Skeletal muscle satellite cell (primary cell): ENCODE data around the gene SIRPB2.
A peak's percentile ranks its signal among the peaks of the same experiment; 100 is the strongest.

Experiments used
- H3K27me3 ChIP-seq: 2 replicates; pipeline ENCODE4 v1.7.0; 2013; ENCODE audit warnings: low read length; ENCODE audit not compliant: control insufficient read depth, insufficient read depth
- H3K36me3 ChIP-seq: 2 replicates; pipeline ENCODE4 v1.7.0; 2013; ENCODE audit warnings: mild to moderate bottlenecking, control low read depth, low read length; ENCODE audit not compliant: insufficient read depth
- H3K4me1 ChIP-seq: 2 replicates; pipeline ENCODE4 v1.7.0; 2013; ENCODE audit warnings: low read length; ENCODE audit not compliant: control insufficient read depth, insufficient read depth
- H3K4me2 ChIP-seq: 2 replicates; pipeline ENCODE4 v1.7.0; 2013; ENCODE audit warnings: mild to moderate bottlenecking, low read length
- H3K4me3 ChIP-seq: 2 replicates; pipeline ENCODE4 v1.7.0; 2013; ENCODE audit warnings: low read length
- H3K9ac ChIP-seq: 2 replicates; pipeline ENCODE4 v1.7.0; 2013; ENCODE audit warnings: mild to moderate bottlenecking, low read depth, low read length, moderate library complexity
- H3K9me3 ChIP-seq: replicated peaks from 2 replicates; pipeline ENCODE4 v1.7.0; 2013; ENCODE audit warnings: mild to moderate bottlenecking, control low read depth, low read length

SIRPB2 gene

DNA sequence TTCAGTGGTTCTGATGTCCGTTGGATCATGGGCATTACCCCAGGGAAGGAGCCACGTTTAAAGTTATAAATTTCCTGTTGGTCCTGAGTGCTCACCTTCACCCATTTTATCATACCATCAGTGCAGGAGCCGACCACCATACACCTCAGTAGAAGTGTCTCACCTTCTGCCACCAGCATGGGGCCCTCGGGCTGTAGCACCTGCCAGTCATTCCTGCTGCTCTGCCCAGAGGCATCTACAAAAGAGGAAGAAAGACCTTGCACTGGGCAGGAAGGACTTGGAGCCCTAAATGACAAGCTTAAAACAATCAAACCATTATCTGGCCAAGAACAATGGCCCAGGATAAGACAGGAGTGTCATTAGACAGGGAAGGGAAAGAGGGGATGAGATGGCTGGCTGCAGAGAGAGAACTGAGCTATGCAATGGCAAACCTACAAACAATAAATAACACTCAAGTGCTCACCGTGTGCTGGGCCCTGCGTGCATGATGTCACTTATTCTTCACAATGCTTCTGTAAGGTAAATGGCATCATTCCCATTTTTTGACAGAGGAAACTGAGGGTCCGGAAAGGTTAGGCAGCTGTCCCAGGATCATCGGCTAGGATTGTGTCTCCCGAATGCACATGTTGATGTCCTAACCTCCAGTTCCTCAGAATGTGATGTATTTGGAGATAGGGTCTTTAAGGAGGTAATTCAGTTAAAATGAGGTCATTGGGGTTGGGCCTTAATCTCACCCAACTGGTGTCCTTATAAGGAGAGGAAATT is 11.2 kb downstream of the SIRPB2 start:
- Histone ChIP-seq H3K27me3 (peaks cover 3% of the 10 kb centered on the region), H3K9ac (no peak overlapping the region), H3K36me3 (no peaks in the 10 kb centered on the region), H3K4me3 (no peak overlapping the region), H3K9me3 (no peaks in the 10 kb centered on the region), H3K4me1 (peaks cover 22% of the 10 kb centered on the region), H3K4me2 (no peak overlapping the region)

DNA sequence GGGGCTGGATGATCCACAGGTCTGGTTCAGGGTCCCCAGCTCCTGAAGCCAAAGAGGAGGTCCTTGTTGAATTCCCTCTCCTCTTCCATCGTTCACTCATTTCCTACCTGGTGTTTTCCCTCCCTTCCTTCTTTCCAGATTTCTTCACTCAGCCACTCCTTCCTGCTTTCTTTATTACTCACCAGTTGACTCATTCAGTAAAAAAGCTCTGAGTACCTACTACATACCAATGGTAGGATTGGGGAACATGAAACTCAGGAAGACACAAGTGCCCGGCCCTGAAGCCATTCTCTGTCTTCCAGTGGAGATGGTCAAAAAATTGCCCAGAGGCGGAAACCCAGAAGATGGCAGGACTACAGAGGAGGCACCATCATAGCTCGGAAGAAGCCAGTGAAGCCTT is 12.7 kb downstream of the SIRPB2 start:
- Histone ChIP-seq H3K4me3 (no peak overlapping the region), H3K27me3 (no peaks in the 10 kb centered on the region), H3K9ac (no peak overlapping the region), H3K4me1 (peaks cover 13% of the 10 kb centered on the region), H3K9me3 (no peaks in the 10 kb centered on the region), H3K36me3 (no peaks in the 10 kb centered on the region), H3K4me2 (peak overlapping the region; percentile 24)

DNA sequence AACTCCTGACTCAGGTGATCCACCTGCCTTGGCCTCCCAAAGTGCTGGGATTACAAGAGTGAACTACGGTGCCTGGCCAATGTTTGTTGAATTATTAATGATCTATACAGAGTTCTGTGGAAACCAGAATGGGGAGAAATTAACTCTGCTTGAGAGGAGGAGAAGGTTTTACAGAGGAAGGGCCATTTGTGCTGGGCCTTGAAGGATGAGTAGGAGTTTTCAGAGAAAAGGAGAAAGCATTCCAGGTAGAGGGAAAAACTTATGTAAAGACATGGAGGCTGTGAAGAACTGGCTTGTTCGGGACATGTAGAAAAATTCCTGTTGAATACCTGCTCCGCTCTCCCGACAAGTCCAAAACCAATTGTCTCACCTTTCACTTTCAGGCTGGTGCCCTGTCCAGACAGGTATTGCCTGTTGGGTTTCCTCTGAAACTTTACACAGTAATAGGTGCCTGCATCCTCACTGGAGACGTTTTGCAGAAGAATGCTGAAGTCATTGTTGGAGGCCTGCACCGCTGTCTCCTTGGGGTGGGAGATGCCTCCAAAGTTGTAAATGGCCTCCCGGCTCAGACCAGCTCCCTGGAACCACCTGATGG is 13.2 kb downstream of the SIRPB2 start:
- H3K36me3 ChIP-seq: no peaks in the 10 kb centered on the region
- no peaks in the 10 kb centered on the region for H3K27me3 ChIP-seq
- H3K9me3 ChIP-seq: no peaks in the 10 kb centered on the region
- H3K9ac ChIP-seq: no peak overlapping the region
- no peak overlapping the region for H3K4me3 ChIP-seq
- H3K4me2 ChIP-seq: peak overlapping the region; percentile 24
- H3K4me1 ChIP-seq: peaks cover 13% of the 10 kb centered on the region

DNA sequence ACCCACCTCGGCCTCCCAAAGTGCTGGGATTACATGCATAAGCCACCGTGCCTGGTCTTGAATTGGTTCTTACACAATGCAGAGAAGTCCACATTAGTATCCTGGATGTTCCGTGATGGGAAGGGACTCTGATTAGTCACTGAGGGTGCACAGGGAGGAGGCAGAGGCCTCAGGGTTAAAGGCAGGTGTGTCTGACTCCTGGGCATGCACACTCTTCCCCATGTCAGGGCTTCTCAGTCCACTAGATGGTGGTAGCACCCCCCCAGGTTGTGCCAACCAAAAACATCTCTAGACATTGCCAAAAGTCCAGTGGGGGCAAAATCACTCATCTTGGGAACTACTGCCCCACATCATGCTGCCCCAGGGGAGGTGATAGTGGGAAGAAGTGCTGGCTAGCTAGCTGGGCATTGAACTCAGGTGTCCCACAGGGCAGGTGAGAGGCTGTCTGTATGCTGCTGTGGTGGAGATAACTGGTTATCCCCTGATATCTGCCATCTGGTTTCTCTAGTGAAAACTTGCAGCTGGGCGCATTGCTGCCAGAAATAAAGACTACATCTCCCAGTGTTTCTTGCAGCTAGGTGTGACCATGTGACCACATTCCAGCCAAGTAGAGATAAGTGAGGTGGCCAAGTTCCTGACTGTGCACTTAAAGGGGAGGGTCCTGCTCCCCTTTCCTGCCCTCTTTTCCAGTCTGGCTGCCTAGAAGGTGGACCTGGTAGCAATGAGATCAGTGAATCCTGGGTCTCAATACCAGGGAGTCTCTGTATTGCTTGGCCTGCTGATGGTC is 16.2 kb downstream of the SIRPB2 start:
- no peak overlapping the region for H3K9ac ChIP-seq
- no peaks in the 10 kb centered on the region for H3K27me3 ChIP-seq
- H3K4me3 ChIP-seq: no peak overlapping the region
- no peaks in the 10 kb centered on the region for H3K9me3 ChIP-seq
- no peaks in the 10 kb centered on the region for H3K36me3 ChIP-seq
- no peak overlapping the region for H3K4me2 ChIP-seq
- peaks cover 22% of the 10 kb centered on the region for H3K4me1 ChIP-seq

DNA sequence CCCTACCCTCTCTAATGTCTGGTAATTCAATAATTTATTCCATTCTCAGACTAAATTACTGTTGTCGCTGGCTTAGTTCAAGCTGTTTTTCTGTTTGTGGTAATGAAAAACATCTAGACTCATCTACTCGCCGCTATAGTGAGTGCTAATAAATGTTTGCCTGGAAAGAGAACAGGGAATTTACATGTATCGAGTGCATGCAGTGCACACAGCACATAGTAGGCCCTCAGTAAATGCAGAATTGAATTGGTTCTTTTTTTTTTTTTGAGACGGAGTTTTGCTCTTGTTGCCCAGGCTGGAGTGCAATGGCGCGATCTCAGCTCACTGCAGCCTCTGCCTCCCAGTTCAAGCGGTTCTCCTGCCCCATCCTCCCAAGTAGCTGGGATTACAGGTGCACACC is 16.9 kb downstream of the SIRPB2 start:
- Histone ChIP-seq H3K9me3 (no peaks in the 10 kb centered on the region), H3K4me3 (no peak overlapping the region), H3K36me3 (no peaks in the 10 kb centered on the region), H3K27me3 (no peaks in the 10 kb centered on the region), H3K4me1 (peaks cover 27% of the 10 kb centered on the region), H3K4me2 (no peak overlapping the region), H3K9ac (no peak overlapping the region)

DNA sequence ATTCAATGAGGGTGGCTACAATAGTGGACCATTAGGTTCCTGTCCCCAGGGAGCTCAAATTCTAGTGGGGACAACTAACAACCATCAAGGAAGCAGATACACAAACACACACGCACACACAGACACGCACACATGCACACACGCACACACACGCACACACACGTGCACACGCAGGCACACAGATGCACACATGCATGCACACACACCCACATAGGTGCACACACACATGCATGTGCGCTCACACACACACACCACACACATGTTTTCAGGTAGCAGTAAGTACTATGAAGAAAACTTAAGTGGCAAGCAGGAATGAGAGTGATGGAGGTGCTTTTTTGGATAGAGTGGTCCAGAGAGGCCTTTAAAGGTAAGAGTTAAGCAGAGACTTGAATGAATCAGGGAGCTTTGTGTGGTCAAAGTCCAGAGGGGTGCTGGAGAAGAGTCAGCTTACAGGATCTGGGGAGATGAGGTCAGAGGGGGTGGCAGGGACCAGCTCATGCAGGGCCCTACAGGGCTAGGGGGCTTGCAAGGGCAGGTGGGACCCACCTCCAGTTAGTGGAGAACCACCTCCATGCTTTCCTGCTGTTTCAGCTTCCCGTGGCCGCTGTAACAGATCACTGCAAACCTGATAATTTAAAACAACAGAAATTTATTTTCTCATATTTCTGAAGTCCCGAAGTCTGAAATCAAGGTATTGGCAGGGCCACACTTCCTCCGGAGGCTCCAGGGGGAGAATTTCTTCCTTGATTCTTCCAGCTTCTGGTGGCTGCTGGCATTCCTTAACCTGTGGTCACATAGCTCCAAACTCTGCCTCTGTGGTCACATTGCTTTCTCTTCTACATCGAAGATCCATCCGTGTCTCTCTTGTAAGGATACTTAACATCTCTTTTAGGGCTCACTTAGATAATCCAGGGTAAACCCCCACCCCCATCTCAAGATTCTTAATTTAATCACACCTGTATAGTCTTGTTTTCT is 17.7 kb downstream of the SIRPB2 start:
- Histone ChIP-seq H3K9me3 (no peaks in the 10 kb centered on the region), H3K4me3 (no peak overlapping the region), H3K27me3 (no peaks in the 10 kb centered on the region), H3K36me3 (no peaks in the 10 kb centered on the region), H3K9ac (no peak overlapping the region), H3K4me1 (peaks cover 28% of the 10 kb centered on the region), H3K4me2 (no peak overlapping the region)

DNA sequence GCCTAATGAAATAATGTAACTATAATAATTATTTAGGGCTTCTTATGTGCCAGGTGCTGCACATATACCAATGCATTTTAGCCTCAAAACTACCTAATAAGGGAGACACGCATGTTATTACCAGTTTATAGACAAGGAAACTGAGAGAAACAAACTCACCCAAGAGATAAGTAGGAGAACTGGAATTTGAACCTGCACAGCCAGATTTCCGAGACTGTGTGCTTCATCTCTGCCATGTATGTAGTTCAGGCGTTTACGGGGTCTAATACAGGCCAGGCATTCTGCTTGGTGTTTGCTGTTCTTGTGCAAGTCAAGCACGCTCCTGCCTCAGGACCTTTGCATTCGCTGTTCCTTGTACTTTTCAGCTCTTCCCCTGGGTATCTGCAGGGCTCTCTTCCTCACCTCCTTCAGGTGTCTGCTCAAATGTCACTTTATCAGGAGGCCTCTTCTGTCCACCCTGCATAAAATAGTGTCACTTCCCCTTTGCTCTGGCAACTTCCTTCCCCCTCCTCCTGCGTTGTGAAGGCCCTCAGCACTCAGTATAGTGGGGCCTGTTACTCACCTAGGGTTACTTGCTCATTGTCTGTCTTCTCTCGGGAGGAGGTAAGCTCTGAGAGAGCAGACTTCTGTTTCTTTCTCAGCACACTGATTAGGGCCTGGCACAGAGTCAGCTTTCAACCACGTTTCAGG is 18.5 kb downstream of the SIRPB2 start:
- Histone ChIP-seq H3K4me1 (peaks cover 22% of the 10 kb centered on the region), H3K9ac (no peak overlapping the region), H3K4me2 (no peak overlapping the region), H3K4me3 (no peak overlapping the region), H3K27me3 (no peaks in the 10 kb centered on the region), H3K36me3 (no peaks in the 10 kb centered on the region), H3K9me3 (no peaks in the 10 kb centered on the region)

DNA sequence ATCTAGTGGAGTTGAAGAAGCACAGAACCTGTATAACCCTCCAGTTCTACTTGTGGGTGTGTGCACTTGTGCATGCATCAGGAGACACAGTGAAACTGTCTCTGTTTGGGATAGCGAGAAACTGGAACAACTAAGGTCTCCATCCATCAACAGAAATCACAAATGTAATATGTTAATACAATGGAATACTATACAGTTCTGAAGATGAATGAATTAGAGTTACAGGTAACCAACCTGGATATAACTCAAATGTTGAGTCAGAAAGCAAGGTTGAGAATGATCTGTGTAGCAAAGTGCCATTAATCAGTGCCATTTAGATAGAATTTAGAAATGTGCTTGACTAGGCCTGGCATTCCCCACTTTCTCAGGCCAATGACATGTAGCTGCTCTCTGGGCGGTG is 20.0 kb downstream of the SIRPB2 start:
- H3K4me1 ChIP-seq: peaks cover 22% of the 10 kb centered on the region
- peak overlapping the region; percentile 71 for H3K4me2 ChIP-seq
- H3K4me3 ChIP-seq: no peak overlapping the region
- H3K9ac ChIP-seq: peak overlapping the region; percentile 65
- H3K9me3 ChIP-seq: no peaks in the 10 kb centered on the region
- H3K36me3 ChIP-seq: no peaks in the 10 kb centered on the region
- H3K27me3 ChIP-seq: no peaks in the 10 kb centered on the region

DNA sequence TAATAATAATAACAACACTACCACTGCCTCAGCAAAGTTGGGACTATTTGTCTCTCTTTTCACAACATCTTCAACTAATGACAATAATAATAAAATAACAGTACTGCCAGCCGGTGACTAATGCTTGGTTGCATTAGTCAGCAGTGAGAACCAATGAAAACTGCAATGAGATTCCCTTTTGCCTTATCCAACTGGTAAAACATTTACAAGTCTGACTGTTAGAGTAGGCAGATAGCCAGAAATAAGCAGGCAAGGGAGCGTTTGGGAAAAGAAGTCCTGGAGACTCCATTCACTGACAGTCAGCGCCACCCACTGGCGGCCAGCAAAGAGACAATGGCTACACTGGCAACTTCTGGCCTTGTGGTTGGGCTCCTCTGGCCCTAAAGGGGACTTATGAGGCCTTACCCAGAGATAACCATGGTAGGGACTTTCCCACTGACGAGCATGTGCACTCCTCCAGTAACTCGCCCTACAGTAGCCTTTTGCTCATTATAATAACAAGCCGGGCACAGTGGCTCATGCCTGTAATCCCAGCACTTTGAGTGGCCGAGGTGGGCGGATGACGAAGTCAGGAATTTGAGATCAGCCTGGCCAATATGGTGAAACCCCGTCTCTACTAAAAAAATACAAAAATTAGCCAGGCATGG is 21.2 kb downstream of the SIRPB2 start:
- peak overlapping the region; percentile 81 for H3K4me2 ChIP-seq
- no peaks in the 10 kb centered on the region for H3K9me3 ChIP-seq
- H3K36me3 ChIP-seq: no peaks in the 10 kb centered on the region
- peak overlapping the region; percentile 76 for H3K9ac ChIP-seq
- peak overlapping the region; percentile 51 for H3K4me3 ChIP-seq
- H3K27me3 ChIP-seq: no peaks in the 10 kb centered on the region
- peaks cover 30% of the 10 kb centered on the region for H3K4me1 ChIP-seq

DNA sequence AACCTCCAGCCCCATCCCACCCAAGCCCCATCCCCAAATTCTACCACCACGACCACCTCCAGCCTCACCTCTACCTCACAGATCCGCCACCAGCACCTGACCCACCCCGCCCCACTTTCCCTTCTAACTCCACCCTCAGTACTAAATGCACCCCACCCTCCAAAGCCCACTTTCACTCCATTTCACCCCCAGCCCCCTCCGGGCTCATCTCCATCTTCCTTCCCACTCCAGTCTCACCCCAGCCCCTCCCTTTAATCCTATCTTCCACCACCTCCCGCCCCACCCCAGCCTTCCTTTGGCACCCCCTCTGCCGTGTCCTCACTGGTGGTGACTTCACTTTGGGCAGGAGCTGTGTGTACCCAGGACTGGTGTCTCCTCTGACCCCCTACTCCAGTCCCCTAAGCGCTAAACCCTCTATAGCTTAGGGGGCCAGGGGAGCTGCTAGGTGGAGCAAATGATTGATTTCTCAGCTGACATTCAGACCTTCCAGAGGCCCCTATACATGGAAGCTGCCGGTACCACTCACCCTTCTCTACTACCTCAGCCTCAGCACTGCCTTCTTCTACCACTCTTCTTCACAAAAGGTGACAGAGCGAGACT is 21.8 kb downstream of the SIRPB2 start:
- H3K4me3 ChIP-seq: peak overlapping the region; percentile 51
- no peaks in the 10 kb centered on the region for H3K9me3 ChIP-seq
- no peaks in the 10 kb centered on the region for H3K27me3 ChIP-seq
- peaks cover 33% of the 10 kb centered on the region for H3K4me1 ChIP-seq
- H3K4me2 ChIP-seq: peak overlapping the region; percentile 81
- peak overlapping the region; percentile 76 for H3K9ac ChIP-seq
- H3K36me3 ChIP-seq: peaks cover 2% of the 10 kb centered on the region
